HG02623 (cell line): ENCODE results near the gene SLC22A23.

Experiments used
- ATAC-seq: cut with Tn5 transposase; IDR thresholded peaks from one replicate; pipeline ENCODE4 v1.9.1; 2021; ENCODE audit warnings: moderate library complexity; ENCODE audit not compliant: unreplicated experiment

SLC22A23 gene

GRCh38 chr6:3356056-3356823, 100.6 kb downstream of the SLC22A23 start:
- ATAC-seq: peak; percentile 82

DNA sequence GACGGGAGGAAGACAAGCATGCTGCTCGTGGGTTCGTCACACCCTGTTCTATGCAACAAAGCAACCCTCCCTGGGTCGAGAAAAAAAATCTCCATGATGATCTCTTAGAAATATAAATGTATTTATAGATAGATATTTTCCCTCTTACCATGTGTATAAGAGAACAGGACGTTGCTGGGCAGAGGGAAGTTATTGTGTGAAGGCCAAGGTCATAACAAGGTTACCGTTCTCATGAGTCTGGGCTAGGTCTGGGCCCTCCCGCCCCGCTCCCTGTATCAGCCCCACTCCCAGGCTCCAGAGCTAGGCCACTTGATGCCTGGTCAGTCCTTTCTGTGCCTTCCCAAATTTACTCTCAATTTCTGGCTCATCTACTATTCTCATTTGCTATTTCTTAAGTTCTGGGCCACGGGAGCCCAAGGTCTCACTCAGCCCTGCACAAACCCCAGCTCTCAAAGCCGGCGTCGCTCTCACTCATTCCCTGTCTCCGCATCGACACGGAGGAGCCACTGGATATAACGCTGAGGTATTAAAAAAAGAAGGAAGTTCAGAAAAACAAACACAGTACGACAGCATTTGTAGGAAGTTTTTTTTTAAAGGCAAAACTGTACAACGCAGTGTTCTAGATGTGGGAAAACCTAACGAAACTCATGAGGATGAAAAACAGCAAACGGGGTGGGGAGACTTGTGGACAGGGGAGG, 101.3 kb downstream of the SLC22A23 start:
- no peak for ATAC-seq

- no peak for ATAC-seq
Measured at GRCh38 chr6:3355011-3355357, 101.9 kb downstream of the SLC22A23 start.

- ATAC-seq: no peak
Measured at GRCh38 chr6:3353939-3354338, 102.9 kb downstream of the SLC22A23 start.

- no peak for ATAC-seq
Measured at GRCh38 chr6:3353213-3353903, 103.5 kb downstream of the SLC22A23 start.

DNA sequence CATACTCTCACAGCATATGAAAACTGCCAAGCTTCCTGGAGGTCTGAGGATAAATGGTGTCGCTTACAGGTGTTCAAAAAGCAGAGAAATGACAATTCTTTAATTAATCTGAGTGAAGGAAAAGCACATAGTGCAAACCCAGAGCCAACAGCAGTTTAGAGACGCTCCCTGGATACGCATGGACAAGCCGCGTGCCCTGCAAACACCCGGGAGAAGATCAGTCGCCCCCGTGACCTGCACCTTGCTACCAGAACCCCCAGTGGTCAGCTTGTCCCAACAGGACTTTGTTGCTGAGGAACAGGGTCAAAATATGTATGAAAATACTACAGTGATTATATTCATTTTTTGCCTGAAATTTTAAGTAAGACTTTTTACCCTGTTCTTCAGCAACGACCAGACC, 104.2 kb downstream of the SLC22A23 start:
- no peak for ATAC-seq

DNA sequence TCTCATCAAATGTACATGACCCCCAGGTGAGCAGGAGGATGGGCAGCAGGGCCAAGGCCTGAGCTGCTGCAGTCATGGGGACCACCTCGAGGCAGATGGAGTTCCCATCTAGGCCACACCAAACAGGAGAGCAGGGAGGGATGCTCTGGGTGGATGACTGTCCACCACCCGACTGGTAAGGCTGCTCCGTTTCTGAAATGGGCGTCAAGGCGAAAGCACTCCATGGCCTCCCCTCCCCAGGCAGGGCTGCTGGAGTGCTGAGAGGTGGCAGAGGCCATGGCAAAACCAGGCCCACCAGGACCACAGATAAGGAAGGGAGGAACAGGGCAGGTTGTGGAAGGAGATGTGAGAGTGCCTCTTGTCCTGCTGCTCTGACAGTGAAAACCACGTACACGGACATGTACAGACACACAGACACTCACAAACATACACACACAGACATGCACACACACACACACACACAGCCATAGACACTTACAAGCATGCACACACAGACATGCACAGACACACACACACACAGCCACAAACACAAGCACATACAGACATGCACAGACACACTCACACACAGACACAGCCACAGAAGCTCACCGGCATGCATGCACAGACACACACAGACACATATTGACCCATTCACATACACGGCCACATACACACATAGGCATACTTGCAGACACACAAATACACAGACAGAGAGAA, 104.9 kb downstream of the SLC22A23 start:
- no peak for ATAC-seq

GRCh38 chr6:3351105-3351676, 105.7 kb downstream of the SLC22A23 start:
- no peak for ATAC-seq

DNA sequence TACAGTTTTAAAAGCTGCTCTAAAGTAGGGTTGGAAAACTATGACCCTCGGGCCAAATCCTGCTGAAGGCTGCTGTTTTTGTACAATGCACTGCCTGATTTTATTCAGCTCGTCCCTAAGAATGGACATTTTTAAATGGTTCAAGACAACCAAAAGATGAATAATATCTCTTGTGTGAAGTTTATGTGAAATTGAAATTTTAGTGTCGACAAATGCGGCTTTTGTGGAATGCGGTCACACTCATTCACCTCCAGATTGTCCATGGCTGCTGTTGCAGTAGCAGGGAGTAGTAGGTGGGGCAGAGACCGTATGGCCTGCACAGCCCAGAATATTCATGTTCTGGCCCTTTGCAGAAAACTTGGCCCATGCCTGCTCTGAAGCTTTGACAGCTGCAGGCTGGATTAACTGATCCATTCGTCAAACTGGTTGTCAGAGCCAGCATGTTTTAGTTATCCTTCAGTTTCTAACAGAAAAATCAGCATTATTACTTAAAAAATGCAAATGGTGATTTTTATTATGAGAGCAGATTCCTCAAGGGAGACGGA, 106.5 kb downstream of the SLC22A23 start:
- ATAC-seq: no peak

GRCh38 chr6:3349388-3350251, 107.2 kb downstream of the SLC22A23 start:
- ATAC-seq: no peak

DNA sequence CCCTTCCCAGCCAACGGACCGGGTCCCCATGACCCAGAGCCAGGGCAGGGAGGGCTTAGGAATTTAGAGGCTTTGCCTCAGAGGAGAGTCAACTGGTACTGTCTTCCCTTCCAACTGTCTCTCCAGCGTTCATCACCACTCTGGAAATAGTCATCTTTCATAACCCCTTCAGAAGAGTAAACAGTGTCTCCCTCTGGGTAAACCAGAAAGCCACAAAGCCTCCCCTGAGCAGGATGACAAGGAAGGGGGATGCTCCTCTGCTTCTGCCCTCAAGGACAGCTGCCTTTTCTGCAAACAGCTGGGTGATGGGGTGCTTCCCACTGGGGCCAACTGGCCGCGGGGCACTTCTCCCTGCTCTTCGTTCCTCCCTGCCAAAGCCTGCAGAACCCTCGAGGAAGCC, 108.0 kb downstream of the SLC22A23 start:
- ATAC-seq: no peak

GRCh38 chr6:3347826-3348225, 109.0 kb downstream of the SLC22A23 start:
- ATAC-seq: no peak

GRCh38 chr6:3347247-3347646, 109.6 kb downstream of the SLC22A23 start:
- no peak for ATAC-seq

GRCh38 chr6:3346476-3346875, 110.4 kb downstream of the SLC22A23 start:
- no peak for ATAC-seq

DNA sequence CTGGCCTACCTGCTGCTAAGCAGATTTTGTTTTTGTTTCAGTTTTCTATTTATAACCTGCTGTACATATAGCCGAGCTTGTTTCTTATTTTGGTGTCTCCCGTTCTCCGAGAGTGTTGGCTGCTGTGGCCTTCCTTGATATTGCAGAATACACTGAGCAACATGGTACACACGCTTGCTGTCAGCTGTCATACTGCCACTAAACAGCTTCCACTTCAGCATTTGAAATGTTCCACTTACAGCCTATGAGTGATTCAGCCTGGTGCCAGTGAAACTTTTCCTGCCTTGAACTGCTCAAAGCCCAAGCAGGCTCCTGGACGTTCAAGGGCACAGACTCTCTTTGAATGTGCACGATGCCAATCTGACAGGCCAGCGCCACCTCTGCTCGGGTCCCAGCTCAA, 111.0 kb downstream of the SLC22A23 start:
- no peak for ATAC-seq

DNA sequence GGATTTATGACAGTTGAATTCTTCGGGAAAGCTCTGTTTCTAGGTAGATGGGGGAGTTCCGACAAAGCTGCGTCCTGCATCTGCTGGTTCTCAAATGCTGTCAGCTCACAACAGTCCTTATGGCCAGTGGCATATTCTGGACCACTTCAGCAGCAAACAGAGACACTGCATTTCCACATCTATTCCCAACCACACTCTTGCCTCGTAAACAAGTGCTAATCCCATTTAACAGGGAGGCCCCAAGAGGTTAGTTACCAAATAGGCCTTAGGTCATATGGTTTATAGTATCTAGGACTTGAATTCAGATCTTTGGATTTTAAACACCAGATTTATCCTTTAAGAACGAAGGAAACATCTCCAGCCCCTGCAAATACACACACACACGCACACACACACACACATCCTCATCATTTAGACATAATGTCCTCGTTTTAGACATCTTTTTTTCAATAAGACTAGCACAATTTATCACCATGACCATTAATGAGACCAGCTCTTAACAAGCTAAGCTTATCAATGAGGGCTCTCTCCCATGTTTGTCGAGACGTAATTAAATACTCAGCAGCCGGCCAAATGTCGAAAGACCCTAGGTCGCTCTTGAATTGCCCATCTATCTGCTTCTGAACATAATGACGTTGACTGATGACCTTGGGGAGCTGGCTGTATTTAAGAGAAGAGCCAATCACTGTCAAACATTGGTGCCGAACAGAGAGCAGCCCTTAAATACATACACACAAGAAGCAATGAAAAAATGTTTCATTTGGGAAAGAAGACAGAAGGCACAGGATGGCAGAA, 113.6 kb downstream of the SLC22A23 start:
- no peak for ATAC-seq

GRCh38 chr6:3341467-3341866, 115.4 kb downstream of the SLC22A23 start:
- ATAC-seq: no peak

- no peak for ATAC-seq
Measured at GRCh38 chr6:3340894-3341293, 116.0 kb downstream of the SLC22A23 start.

DNA sequence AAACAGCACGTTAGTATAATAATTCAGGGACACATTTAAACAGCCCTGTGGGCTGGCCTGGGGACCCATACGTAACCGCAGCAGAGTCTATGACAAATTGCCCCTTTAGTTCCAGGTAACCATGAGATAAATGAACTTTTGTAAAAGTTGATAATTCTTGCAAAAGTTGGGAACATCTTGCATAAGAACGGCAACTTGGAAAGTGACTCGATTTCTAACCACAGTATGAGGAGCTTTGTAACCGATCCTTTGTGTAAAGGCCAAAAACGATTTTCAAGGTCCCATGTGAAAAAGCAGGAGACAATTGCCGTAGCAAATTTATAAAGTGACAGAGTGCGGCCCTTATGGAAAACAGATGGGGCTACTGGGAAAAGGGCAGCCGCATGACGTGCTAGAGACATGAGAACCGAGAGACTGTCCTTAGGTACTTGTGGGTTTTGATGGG, 116.5 kb downstream of the SLC22A23 start:
- ATAC-seq: no peak
